ENCODE results near the gene GHRH. TPM values are rescaled to one million over a fixed set of nuclear protein-coding genes. Genes with fewer than 3 reads are reported as not detected.
A peak's percentile ranks its signal among the peaks of the same experiment; 100 is the strongest.

Gene GHRH
- total RNA-seq, 1 experiment from 2014 or later = not detected

GRCh38 chr20:37270576-37271420 lies 9.2 kb upstream of the GHRH start:
- Histone ChIP-seq H3K9ac (ENCODE audit: low read length) (no peak overlapping the region), H3K4me1 (ENCODE audit: control insufficient read depth in 1 of 2, insufficient read depth in 2 of 2, low read length in 2 of 2) (peaks cover 3 to 13% of the 10 kb centered on the region in 2 experiments), H4K20me1 (ENCODE audit: insufficient read depth) (no peaks in the 10 kb centered on the region), H3K36me3 (ENCODE audit: control insufficient read depth in 1 of 2, insufficient read depth in 2 of 2, low read length in 2 of 2) (no peaks in the 10 kb centered on the region), H3K79me2 (ENCODE audit: insufficient read depth, low read length) (no peaks in the 10 kb centered on the region), H3K4me3 (replicated peaks in 1 of 2; ENCODE audit: low read depth in 1 of 2, low read length in 2 of 2) (no peak overlapping the region), H3K27me3 (ENCODE audit: insufficient read depth, low read length) (no peaks in the 10 kb centered on the region), H3K9me2 (ENCODE audit: insufficient read depth) (no peaks in the 10 kb centered on the region), H3K4me2 (ENCODE audit: low read length) (no peak overlapping the region), H3K9me3 (ENCODE audit: control insufficient read depth in 1 of 2, insufficient read depth in 1 of 2, low read depth in 1 of 2, low read length in 2 of 2) (no peaks in the 10 kb centered on the region), H2AFZ (ENCODE audit: low read depth, low read length, poor library complexity, severe bottlenecking) (no peak overlapping the region), H3K27ac (ENCODE audit: low read depth, low read length) (no peak overlapping the region)
- intact Hi-C loops (cut with micrococcal nuclease) = no loop called here
- CTCF ChIA-PET = interaction anchor here (1.0 to 2.9 kb wide), 7 partner anchors 9 to 273 kb away, joined by 3 to 14 read pairs (median 5); no protein-coding TSS in a partner anchor
- RAD21 ChIA-PET (ENCODE audit: low non-redundant PET in 1 of 2, low total read pairs in 2 of 2, uncharacterized antibody in 2 of 2, unreplicated experiment in 2 of 2) = interaction anchor here in 1 of 2 experiments (0.9 kb wide), 1 partner anchor 264 kb away, joined by 3 read pairs; no protein-coding TSS in a partner anchor
- DNase-seq (ENCODE audit: low read depth, low spot score) (no peak), ATAC-seq (no peak)
- BruUV-seq (replicated peaks) = no TSS peak
- POLR2A ChIA-PET = interaction anchor here (1.7 kb wide), 1 partner anchor 258 kb away, joined by 3 read pairs; no protein-coding TSS in a partner anchor
- TF ChIP-seq ZNF274 (IDR thresholded peaks at IDR 0.05; ENCODE audit: low read depth, low read length) = no peak
- TF ChIP-seq ZFX (IDR thresholded peaks at IDR 0.05) = peak; percentile 32; the same call in 1 of the 2 replicates

- BruUV-seq (replicated peaks) = no TSS peak
- H3K9me3 ChIP-seq (ENCODE audit: control insufficient read depth in 1 of 2, insufficient read depth in 1 of 2, low read depth in 1 of 2, low read length in 2 of 2) = no peaks in the 10 kb centered on the region
- DNase-seq (ENCODE audit: low read depth, low spot score) (no peak), ATAC-seq (no peak)
- H3K36me3 ChIP-seq (ENCODE audit: control insufficient read depth in 1 of 2, insufficient read depth in 2 of 2, low read length in 2 of 2) = no peaks in the 10 kb centered on the region
- no peak overlapping the region for H3K9ac ChIP-seq (ENCODE audit: low read length)
- TF ChIP-seq EZH2phosphoT487 (IDR thresholded peaks at IDR 0.05; ENCODE audit: borderline replicate concordance) (no peak), ZBTB33 (IDR thresholded peaks at IDR 0.05; ENCODE audit: extremely low read depth, insufficient replicate concordance, low read length) (no peak), EGR1 (IDR thresholded peaks at IDR 0.05; ENCODE audit: low read depth) (no peak), ELF1 (IDR thresholded peaks at IDR 0.05; ENCODE audit: borderline replicate concordance, low read depth) (no peak), FOSL1 (IDR thresholded peaks at IDR 0.05; ENCODE audit: low read depth) (no peak), ZNF274 (IDR thresholded peaks at IDR 0.05; ENCODE audit: low read depth, low read length) (no peak), SIN3A (IDR thresholded peaks at IDR 0.05; ENCODE audit: low read depth) (no peak), JUND (IDR thresholded peaks at IDR 0.05) (no peak), RAD21 (IDR thresholded peaks at IDR 0.05; ENCODE audit: low read depth) (no peak), ATF3 (IDR thresholded peaks at IDR 0.05) (no peak), SRF (IDR thresholded peaks at IDR 0.05; ENCODE audit: low read depth) (no peak)
- H3K4me2 ChIP-seq (ENCODE audit: low read length) = no peak overlapping the region
- H3K79me2 ChIP-seq (ENCODE audit: insufficient read depth, low read length) = no peaks in the 10 kb centered on the region
- CTCF ChIA-PET = interaction anchor here (0.6 to 2.0 kb wide), 6 partner anchors 10 to 297 kb away, joined by 3 to 7 read pairs (median 3); no protein-coding TSS in a partner anchor
- H3K27ac ChIP-seq (ENCODE audit: low read depth, low read length) = no peak overlapping the region
- peaks cover 3 to 13% of the 10 kb centered on the region in 2 experiments for H3K4me1 ChIP-seq (ENCODE audit: control insufficient read depth in 1 of 2, insufficient read depth in 2 of 2, low read length in 2 of 2)
- no peak overlapping the region for H2AFZ ChIP-seq (ENCODE audit: low read depth, low read length, poor library complexity, severe bottlenecking)
- no peaks in the 10 kb centered on the region for H4K20me1 ChIP-seq (ENCODE audit: insufficient read depth)
- no peaks in the 10 kb centered on the region for H3K9me2 ChIP-seq (ENCODE audit: insufficient read depth)
- H3K27me3 ChIP-seq (ENCODE audit: insufficient read depth, low read length) = no peaks in the 10 kb centered on the region
- no peak overlapping the region for H3K4me3 ChIP-seq (replicated peaks in 1 of 2; ENCODE audit: low read depth in 1 of 2, low read length in 2 of 2)
- RAD21 ChIA-PET (ENCODE audit: low non-redundant PET in 1 of 2, low total read pairs in 2 of 2, uncharacterized antibody in 2 of 2, unreplicated experiment in 2 of 2) = no interaction called here
- intact Hi-C loops (cut with micrococcal nuclease) = loop anchor here (2.0 kb wide), 1 partner anchor 115 kb away; no protein-coding TSS in a partner anchor
- POLR2A ChIA-PET = no interaction called here
Measured at GRCh38 chr20:37267667-37268313, 6.2 kb upstream of the GHRH start.

Measured in HCT116 (cell line).